Germinal center (tissue), 1 donor: ENCODE data around the gene TRPC4AP.

Source experiments
- DNase-seq: peaks from one replicate; pipeline ENCODE4 v3.0.0; 2012; ENCODE audit warnings: mixed read lengths, low spot score

The TRPC4AP gene

DNA sequence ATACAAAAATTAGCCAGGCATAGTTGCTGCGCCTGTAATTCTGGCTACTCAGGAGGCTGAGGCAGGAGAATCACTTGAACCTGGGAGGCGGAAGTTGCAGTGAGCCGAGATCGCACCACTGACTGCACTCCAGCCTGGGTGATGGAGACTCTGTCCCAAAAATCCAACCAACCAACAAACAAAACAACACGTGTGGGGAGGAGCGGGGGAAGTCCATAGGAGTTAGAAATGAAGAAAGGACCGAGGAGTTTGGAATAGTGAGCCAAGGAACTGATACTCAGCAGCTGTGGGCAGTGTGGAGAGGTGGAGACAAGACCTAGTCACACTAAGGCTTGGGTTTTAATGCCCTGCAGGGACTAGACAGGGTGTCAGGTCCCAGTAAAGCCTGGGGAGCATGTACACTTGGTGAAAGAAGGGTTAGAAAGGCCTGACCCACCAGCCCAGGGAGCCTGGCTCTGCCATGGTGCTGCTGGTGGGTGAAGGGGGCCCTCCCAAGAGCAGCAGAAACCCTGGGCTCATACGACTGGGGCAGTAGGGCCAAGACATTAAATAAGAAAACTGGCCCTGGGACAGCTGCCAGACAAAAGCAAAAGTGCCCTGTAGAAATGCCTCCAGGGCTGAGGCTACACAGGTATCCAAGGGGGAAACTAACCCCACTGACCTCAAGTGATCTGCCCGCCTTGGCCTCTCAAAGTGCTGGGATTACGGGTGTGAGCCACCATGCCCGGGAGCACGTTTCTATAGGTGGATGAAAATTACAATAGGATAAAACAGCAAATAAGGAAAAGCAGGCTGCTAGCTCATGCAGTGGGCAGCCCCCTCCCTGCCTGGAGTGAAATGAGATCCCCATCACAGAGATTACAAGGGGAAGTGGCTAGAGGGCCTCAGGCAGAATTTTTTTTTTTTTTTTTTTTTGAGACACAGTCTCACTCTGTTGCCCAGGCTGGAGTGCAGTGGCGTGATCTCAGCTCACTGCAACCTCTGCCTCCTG is 78.9 kb downstream of the TRPC4AP start:
- DNase-seq, result no peak

DNA sequence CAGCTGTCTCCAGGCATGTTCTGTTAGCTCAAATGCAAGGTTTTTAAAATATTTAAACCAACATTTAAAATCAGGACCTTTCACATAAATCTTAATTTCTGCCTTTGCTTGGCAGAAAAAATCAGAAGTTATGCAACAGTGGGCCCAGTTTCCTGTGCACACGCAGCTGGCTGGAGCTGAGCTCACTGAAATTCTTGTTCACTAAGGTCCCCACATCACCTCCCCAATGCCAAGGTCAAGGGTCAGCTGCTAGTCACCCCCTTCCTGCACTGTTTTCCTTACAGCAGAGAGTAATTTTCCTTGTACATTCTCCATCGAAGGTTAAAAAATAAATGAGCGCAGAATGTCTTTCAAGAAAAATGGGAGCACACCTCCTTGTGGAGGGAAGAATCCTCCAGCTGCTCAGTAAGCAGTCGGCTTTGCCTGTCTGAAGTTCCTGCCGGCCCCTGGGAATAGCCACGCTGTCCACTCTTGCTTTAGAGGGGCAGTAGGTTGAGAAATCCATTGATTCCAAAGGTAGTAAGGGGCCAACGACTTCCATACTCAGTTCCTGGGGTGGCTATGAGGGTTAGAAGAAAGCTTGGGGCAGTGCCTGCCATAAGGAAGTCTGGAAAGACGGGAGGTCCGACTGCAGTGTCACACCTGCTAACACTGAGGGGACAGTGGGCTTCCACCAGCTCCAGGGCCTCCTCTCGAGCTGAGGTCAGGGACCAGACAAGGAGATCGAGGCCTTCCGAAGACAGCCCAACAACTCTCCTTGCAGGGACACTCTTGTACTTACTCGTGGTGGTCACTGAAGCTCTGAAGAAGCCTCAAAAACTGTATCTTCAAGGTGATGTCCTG is 80.2 kb downstream of the TRPC4AP start:
- no peak for DNase-seq

DNA sequence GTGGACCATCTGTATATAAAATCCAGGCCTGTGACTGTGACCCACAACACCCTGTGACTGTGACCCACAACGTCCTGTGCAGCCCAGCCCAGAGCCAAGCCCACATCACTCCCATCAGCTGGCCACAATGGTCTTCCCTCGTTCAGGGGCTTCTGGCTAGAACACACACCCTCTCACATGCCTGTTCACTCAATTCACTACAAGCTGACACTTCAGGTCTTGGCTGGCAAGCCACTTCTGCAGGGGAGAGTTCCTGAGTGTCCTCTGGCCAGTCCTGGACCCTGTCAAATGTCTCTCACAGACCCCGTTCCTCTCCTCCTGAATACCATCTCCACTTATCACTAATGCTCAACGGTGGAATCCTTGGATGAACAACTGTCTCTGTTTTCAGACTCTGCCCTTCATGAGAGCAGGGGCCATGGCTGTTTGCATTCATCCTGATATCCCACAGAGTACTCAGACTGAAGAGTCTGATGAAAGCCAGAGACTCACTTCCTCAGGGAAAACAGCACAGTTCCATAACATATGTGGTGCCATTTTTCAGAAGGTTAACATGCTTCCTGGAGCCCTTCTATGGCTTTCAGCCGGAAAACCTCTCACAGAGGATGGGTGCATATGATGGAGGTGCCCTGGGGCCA is 80.9 kb downstream of the TRPC4AP start:
- no peak for DNase-seq

DNA sequence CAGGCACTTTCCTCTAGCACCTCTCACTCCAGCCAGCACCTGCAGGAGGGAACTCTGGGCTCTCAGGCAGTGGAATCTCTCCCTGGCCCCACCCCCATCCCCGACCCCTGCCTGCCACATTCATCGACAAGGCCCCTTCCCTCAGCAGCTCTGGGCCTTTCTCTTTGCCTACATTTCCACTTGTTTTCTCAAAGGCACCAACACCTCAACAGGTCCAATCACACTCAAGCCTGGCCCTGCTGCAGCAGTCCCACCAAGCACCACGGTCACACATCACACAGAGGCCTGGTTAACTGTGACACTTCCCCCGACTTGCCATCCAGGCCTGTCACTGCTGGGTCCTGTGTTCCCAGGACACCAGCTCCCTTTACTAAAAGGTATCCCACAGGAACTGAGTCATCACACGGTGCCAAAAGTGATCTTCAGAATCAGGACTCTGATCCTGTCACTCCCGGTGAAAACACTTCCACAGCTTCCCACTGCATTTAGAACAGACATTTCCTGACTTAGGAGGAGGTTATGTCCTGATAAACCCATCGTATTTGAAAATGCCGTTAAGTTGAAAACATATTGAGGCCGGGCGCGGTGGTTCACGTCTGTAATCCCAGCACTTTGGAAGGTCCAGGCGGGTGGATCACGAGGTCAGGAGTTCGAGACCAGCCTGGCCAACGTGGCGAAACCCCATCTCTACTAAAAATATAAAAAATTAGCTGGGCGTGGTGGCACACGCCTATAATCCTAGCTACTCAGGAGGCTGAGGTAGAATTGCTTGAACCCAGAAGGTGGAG is 82.0 kb downstream of the TRPC4AP start:
- DNase-seq, result no peak

DNA sequence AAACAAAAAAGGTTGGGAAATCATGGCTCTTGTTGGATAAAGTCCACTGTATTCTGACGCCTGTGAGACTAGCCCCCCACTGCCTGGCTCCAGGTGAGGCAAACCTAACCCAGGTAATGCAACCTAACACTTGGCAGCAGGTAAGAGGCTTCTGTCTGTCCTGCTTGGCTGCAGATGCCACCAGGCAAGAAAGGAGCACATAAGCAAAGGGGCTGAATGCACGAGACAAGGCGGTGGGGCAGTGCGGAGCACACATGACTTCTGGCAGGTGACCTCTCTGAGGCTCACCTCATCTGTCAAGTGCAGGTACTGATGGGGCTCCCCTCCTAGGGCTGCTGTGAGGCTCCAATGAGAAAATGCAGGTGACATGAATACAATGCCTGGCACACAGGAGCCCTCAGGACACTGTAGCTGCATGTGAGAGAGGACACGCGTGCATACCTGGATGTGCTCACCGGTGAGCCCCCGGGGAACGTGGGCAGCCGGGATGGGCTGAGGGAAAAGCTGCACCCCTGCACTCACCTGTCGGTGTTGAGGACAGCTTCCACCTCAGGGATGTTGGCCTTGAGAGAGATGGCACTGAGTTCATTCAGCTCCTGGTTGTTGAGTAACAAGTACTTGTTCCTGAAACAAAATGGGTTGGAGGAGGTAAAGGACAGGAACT is 82.8 kb downstream of the TRPC4AP start:
- no peak for DNase-seq

DNA sequence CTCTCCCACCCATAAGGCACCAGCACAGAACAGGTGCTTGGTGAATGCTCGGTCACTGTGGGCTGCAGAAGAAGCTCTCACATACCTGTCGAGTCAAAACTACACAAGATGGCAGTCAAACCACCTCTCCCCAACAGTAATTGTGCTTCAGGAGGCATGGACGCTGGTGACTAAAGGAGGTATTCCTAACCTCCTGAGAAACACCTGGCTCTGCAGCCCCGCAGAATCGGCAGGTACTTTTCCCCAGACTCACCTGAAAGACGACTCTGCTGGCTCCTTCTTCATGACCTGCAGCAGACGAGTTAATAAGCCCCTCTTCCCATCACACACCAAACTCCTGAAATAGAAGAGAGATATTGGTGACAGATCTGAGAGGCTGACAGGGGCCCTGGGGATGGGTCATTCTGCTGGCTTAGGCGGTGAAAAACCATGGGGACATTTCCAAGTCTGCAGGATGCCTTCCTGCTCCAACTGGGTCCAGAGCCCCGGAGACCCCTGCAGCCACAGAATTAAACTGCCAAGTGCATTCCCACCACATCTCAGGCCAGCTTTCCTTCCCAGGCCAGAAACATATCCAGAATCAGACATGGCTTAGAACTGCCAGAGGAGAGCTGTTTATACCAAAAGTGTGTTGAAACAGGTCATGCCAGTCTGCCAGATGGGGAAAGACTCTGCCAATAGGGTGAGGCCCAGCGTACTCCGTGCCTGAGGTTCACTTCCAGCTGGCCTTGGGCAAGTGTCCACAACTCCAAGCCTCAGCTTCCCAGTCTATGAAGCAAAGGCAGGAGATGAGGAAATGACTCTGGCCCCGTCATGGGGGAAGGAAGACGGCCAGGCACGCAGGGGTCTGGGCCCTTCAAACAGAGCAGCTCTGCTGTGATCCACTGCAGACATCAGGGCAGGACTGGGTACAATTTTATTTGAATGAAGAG is 83.9 kb downstream of the TRPC4AP start:
- DNase-seq, result no peak

DNA sequence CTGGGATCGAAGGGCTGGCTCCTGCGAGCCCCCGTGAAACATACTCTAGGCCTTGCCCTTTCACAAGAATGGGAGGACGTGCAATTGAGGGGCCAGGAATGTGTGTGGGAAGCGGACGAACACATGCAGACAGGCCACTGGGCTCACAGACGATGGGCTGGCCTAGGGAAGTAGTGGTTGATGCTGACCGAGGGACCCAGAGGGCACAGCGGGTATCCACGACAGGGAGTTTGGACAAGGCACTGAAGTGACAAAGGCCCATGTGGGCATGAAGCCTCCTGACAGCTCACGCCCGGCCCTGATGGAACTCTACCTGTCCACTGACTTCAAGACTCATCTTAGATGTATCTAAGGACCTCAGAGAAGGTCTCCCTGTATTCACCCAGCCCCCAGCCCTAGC is 84.7 kb downstream of the TRPC4AP start:
- no peak for DNase-seq

DNA sequence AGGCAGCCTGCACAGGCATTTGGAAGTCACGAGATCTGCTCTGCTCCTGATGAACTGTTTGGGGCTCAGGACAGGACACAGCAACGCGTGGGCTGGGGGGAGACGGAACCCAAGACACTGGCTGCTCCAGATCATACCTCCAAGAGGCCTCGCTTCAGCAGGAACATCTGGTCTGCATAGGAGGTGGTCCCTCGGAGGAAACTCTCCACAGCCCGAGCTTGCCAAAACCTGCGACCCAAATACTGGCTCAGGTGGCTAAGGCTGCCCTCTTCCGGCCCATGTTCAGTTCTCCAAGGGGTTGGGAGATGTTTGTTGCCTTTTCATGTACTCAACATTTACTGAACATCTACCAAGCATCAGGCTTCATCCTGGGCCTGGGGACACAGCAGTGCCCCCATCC is 85.2 kb downstream of the TRPC4AP start:
- no peak for DNase-seq

DNA sequence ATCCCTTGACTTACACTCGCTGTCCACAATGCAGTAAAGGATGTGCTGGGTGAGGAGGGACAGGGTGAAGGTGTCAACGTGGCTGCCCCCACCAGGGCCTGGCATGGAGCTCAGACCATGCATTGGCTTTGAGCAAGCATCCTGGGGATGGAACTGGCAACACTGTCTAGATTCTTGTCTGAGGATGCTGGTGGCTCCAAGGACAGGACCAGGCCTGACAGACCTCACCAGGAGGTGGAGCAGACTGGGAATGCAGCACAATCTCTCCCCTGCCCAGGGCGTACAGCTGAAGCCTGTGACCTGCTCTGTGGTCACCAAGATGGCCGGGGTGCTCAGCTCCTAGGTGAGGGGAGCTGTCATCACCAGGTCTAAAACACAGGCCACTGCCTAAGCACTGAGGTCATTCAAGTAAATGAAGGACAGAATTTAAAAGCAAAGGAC is 86.1 kb downstream of the TRPC4AP start:
- no peak for DNase-seq

DNA sequence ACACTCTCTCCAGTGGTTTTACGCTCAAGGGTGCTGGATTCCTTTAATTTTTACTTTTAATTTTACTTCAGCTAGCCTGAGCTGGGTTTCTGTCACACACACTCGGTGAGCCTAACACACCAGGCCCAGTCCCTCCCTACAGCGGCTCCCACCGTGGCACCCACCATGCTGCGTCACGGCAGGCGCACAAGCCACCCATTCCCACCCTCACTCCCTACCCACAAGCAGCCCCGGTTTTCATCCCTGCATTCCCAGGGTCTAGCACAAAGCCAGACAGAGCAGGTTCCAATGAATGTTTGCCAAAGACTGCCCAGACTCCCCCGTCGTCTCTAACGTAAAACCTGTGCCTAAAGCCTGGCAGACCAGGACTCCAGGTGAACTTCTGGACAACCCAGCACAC is 86.6 kb downstream of the TRPC4AP start:
- no peak for DNase-seq

DNA sequence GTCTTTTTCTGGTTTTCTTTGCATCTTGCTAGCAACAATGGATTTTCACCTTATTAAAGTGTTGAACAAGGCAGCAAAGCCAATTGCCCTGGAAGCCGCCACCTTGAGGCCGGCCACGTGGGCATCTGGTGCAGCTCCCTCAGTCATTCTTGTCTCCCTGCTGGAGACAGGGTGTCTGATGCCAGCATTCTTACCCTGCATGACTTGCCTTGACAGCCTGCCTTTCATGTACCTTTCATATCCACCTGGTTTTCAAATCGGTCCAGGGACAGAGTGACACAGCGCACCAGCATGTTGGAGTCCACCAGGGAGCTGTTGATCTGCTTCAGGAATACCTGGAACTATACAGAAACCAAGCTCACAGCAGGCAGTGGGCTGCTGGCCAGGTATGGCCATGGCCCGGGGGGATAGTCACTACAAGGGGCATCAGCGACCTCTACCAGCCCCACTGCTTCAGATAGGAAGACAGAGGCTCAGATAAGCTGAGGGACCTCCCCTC is 87.1 kb downstream of the TRPC4AP start:
- DNase-seq, result no peak

DNA sequence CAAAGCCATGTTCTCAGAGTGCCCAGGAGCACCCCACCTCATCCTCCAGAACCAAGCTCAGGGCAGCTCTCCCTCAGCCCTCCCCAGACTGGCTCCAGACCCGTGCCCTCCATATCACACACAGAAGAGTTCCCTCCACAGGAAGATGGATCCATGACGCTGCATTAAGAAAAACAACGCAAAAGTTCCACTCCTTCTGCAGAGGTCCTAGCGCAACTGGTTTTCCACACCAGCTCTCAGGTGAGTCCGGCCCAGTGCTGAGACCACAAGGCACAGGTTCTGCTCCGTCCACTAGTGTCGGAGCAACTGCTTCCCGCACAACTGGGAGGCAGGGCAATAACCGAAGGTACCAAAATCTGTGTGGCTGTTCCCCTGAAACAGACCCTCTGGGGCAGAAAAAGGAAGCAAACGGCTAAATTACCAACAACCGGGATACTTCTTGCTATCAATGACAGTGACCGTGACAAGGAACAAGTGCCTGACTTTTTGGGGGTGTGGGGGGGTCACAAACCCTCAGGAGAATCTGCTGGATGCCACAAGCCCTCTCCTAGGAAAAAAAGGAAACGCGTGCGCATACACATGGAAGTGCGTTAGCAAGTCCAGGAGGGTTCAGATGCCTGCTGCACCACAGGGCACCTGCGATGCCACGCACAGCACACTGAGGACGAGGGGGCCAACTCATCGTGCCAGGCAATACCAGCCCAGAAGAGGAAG is 87.7 kb downstream of the TRPC4AP start:
- DNase-seq, result no peak

DNA sequence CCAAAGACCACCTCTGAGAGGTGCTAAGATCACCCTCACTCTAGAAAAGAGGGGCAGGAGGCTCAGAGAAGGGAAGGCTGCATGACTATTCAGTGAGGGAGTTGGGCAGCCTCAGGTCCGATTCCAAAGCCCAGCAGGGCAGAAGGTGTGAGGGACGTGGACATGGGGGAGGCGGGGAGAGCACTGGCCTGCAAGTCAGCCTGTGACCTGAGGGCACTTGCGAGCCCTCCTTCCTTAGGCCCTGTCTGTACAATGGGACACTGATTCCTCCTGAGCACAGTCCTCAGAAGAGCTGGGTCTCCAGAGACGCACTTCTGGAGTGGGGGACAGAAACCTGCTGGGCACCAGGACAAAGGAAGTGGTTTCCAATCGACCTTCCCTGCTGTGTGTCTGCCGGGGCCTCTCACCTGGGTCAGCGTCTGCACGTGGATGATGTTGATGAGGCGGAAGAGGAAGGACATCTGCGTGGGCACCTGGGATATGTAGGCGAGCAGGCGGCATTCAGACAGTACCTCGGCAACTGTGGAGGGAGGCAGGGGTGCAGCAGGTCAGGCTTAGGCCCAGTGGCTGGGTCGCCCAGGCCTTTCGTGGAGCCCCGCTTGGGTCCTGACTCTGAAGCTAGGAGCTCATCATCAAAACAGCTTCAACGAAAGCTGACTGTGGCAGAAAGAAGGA is 88.4 kb downstream of the TRPC4AP start:
- no peak for DNase-seq

DNA sequence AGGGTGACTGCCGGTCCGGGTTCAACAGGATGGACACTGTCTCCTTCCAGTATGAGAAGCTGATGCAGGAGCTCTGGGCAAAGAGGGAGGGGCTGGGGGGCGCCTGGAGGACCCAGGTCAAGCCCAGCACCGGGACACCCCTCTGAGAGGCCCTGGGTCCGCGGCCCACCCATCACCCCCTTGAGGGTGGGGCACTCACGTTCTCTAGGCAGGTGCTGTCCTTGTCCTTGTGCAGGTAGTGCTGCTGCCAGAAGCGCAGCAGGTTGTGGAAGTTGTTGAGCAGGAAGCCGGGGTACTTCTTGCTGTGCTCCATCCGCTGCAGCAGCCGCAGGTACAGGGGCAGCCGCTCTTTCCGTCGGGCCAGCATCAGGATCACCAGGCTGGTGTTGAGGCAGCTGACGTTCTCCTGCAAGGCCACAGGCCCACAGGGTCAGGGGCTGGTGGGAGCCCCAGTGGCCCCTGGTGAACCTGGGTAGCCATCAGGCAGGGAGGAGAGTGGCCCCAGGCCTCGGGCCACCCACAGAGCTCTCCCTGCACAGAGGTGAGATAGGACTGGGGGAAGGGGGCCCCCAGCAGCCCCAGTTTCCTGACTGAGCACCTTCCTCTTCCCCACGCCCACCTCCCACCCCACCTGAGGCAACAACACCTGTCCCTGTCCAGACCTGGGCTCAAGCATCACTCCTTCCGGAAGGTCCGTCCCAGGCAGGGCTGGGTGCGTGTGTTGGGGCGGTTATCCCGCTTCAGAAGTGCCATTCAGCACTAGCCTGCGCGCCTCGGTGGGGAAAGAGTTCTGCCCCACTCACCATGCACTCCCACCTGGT is 89.2 kb downstream of the TRPC4AP start:
- DNase-seq, result no peak

DNA sequence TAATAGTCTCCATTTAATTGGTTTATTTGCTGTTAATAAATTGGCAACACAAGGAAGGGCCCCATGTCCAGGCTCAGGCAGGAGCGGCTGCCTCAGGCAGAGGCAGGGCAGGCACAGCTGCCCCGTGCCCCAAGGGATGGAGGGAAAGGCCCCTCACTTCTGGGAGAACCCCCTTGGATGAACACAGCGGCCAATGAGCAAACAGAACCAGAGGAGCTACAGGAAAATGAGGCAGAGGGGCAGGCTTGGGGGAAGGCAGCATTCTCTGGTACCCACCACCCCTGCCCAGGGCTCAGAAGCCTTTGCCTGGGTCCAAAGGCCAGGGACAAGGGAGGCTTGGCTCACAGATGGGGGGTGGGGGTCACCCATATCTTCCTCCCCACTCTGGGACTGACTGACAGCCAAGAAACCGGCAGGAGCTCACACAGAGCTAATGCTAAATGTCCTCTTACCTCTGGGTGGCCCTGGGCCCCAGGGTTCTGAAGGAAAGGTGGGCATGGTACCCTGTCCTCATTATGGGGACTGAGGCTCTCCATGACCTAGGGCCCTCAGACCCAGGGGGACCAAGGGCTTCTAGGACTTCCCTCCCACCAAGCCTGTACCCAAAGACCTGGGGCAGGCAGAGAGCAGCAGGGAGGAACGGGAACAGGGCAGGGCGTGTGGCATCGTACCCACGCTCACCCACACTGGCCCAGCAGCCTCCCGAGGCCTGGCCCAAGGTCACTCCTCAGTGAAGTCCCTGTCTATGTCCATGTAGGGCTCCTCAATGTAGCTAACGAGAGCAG is 90.0 kb downstream of the TRPC4AP start:
- no peak for DNase-seq

DNA sequence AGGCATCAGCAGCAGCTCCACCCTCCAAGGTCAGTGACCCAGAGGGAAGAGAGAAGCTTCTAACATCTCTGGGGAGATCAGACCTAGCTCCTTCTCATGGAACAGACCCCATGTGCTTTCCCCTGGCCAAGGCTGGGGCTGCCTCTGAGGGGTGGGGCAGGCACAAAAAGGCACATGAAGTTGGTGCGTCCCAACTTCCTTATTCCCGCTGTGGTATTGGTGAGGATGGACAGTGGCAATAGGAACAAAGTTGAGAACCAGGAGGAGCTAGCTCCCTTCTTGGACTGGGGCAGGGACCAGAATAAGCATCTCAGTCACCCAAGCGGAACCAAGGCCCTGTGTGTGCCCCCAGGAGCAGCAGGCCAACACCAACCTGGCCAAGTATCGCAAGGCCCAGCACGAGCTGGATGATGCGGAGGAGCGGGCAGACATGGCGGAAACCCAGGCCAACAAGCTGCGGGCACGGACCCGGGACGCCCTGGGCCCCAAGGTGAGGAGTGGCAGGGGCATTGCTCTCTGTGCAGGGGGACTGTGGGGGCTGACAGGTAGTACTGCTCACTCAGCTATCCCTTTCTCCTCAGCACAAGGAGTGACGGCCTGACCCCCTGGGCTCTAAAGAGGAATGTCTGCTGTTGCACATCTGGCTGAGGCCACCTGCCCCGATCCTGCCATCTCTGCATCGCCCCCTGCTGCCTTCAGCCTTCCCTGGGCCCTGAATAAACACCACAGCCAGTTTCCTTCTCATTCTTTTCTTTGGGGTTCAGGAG is 90.8 kb downstream of the TRPC4AP start:
- DNase-seq, result no peak
